HUES48 (cell line): Measurements from ENCODE around the gene DCAKD.

Experiments
- H3K27ac ChIP-seq: one replicate; pipeline ENCODE4 v1.7.0; 2013; ENCODE audit warnings: low read depth, low read length, inconsistent platforms
- H3K27me3 ChIP-seq: 2 replicates; pipeline ENCODE4 v1.6.1; 2013; ENCODE audit warnings: mild to moderate bottlenecking, low read length; ENCODE audit not compliant: control insufficient read depth, insufficient read depth
- H3K36me3 ChIP-seq: 2 replicates; pipeline ENCODE4 v1.6.1; 2013; ENCODE audit warnings: low read length; ENCODE audit not compliant: control insufficient read depth, insufficient read depth
- H3K4me1 ChIP-seq: 2 replicates; pipeline ENCODE4 v1.6.1; 2013; ENCODE audit warnings: mild to moderate bottlenecking, low read length; ENCODE audit not compliant: control insufficient read depth, insufficient read depth
- H3K4me3 ChIP-seq: 2 replicates; pipeline ENCODE4 v1.5.1; 2013; ENCODE audit warnings: mild to moderate bottlenecking, low read depth, low read length
- H3K9ac ChIP-seq: 2 replicates; pipeline ENCODE4 v1.6.1; 2013; ENCODE audit warnings: mild to moderate bottlenecking, low read depth, low read length, moderate library complexity
- H3K9me3 ChIP-seq: 2 replicates; pipeline ENCODE4 v1.6.1; 2013; ENCODE audit warnings: low read length; ENCODE audit not compliant: control insufficient read depth, insufficient read depth

Gene DCAKD

GRCh38 chr17:44981221-44981968 is 70.0 kb downstream of the DCAKD start:
- H3K27me3 ChIP-seq, result peaks cover 7% of the 10 kb centered on the region

GRCh38 chr17:44979426-44979995 is 71.9 kb downstream of the DCAKD start:
- Histone ChIP-seq H3K9ac (no peak overlapping the region), H3K27me3 (no peaks in the 10 kb centered on the region), H3K4me3 (no peak overlapping the region), H3K9me3 (no peaks in the 10 kb centered on the region), H3K27ac (no peak overlapping the region), H3K36me3 (no peaks in the 10 kb centered on the region), H3K4me1 (peaks cover 5% of the 10 kb centered on the region)

More at GRCh38 chr17:44981221-44981968, 70.0 kb downstream of the DCAKD start:
- Histone ChIP-seq H3K9ac (no peak overlapping the region), H3K4me3 (no peak overlapping the region), H3K36me3 (no peaks in the 10 kb centered on the region), H3K27ac (no peak overlapping the region), H3K9me3 (no peaks in the 10 kb centered on the region), H3K4me1 (peaks cover 5% of the 10 kb centered on the region)

GRCh38 chr17:44978807-44979206 is 72.6 kb downstream of the DCAKD start:
- H3K9ac ChIP-seq, result no peak overlapping the region
- H3K36me3 ChIP-seq, result no peaks in the 10 kb centered on the region
- peaks cover 5% of the 10 kb centered on the region for H3K4me1 ChIP-seq
- H3K27ac ChIP-seq, result no peak overlapping the region
- no peak overlapping the region for H3K4me3 ChIP-seq
- H3K9me3 ChIP-seq, result no peaks in the 10 kb centered on the region
- no peaks in the 10 kb centered on the region for H3K27me3 ChIP-seq

DNA sequence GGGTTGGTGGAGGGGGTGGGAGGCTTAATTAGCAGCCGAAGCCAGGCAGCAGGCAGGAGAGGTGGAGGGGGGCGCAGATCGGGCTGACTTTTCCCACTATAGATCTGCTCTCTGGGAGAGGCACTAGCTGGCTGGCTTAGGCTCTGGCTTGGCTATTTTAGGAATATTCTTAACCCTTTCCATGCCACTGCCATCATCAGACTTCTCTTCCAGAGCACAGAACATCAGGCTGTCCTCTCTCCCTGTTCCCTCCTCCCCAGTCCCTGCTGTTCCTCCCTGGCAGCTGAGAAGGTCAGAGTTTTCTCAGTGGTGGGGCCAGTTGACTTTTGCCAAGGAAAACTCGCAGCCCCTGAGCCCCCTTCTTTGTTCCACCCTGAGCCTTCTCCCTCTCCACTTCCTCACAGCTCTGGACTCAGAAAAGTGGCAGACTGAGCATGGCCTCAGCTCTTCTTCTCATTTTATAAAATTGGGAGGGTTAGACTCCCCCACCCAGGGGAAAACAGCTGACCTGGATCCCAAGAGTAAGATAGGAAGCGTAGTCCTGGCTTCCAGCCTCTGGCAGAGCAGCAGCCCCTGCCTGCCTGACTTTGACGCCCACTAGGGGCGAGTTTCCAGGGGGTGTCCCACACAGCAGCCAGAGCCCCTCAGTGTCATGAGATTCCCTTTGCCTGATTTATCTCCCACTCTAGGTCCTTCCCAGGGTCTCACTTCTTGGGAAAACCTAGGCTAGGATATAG is 73.5 kb downstream of the DCAKD start:
- peaks cover 5% of the 10 kb centered on the region for H3K4me1 ChIP-seq
- no peak overlapping the region for H3K9ac ChIP-seq
- no peak overlapping the region for H3K4me3 ChIP-seq
- H3K27me3 ChIP-seq, result no peaks in the 10 kb centered on the region
- no peaks in the 10 kb centered on the region for H3K36me3 ChIP-seq
- H3K9me3 ChIP-seq, result no peaks in the 10 kb centered on the region
- no peak overlapping the region for H3K27ac ChIP-seq

DNA sequence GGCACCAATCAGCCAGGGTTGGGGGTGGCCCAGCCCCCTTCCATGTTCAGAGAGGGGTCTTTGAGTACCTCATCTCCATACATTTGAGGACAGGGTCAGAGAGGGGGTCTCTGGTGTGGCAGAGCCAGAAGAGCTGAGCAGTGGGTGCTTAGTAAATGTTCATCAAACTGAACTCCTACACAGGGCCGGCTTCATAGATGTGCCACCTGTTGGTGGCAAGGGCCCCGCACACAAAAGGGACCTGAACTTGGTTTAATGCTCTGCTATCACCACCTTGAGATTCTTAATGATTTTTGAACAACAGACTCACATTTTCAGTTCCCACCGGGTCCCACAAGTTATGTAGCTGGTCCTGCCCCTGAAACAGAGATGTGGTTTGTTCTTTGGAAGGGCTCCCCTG is 74.4 kb downstream of the DCAKD start:
- Histone ChIP-seq H3K4me1 (peaks cover 9% of the 10 kb centered on the region), H3K36me3 (no peaks in the 10 kb centered on the region), H3K27me3 (no peaks in the 10 kb centered on the region), H3K9me3 (no peaks in the 10 kb centered on the region), H3K9ac (no peak overlapping the region), H3K4me3 (no peak overlapping the region), H3K27ac (no peak overlapping the region)

DNA sequence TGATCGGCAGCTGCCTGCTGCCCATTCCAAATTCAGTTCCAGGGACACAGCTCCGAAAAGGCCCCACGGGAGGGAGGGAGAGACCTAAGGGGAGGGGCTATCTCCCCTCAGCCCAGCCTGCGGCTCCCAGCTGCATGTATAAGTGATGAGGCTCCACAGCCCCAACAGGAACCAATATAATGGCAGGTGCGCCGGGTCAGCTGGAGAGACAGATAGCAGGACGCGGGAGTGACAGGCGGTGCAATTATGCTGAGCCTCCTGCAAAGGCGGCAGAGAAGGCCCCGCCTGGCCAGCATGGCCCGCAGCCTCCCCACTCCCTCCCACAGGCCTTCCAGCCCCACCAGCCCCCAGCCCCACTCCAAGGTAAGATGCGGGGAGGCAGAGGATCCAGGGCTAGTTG is 75.2 kb downstream of the DCAKD start:
- H3K27me3 ChIP-seq, result no peaks in the 10 kb centered on the region
- no peaks in the 10 kb centered on the region for H3K36me3 ChIP-seq
- no peak overlapping the region for H3K27ac ChIP-seq
- H3K9me3 ChIP-seq, result no peaks in the 10 kb centered on the region
- H3K4me3 ChIP-seq, result no peak overlapping the region
- peaks cover 18% of the 10 kb centered on the region for H3K4me1 ChIP-seq
- H3K9ac ChIP-seq, result no peak overlapping the region
